NCI-H1417 (cell line): Measurements from ENCODE around the gene RADIL.

Source experiments
- DNase-seq, 3 experiments: peaks; one replicate each; lab custom pipeline; 2025; lab: John Stamatoyannopoulos, UW

RADIL gene

GRCh38 chr7:4831723-4832495 lies 51.6 kb downstream of the RADIL start:
- no peak for DNase-seq

GRCh38 chr7:4830176-4830575 lies 53.3 kb downstream of the RADIL start:
- peak; percentile 10 to 63 (median 33) for DNase-seq

GRCh38 chr7:4828720-4829383 lies 54.7 kb downstream of the RADIL start:
- no peak for DNase-seq

- no peak for DNase-seq
These were observed 58.4 kb downstream of the RADIL start for GRCh38 chr7:4825081-4825480.

- no peak for DNase-seq
These were observed 59.3 kb downstream of the RADIL start for GRCh38 chr7:4824120-4824775.

- DNase-seq = no peak
These were observed 59.9 kb downstream of the RADIL start for GRCh38 chr7:4823441-4824119.

- no peak for DNase-seq
These were observed 60.8 kb downstream of the RADIL start for GRCh38 chr7:4822677-4823076.

- DNase-seq = peak in 1 of 3 experiments; percentile 21
These were observed 62.5 kb downstream of the RADIL start for GRCh38 chr7:4820967-4821471.

GRCh38 chr7:4820405-4820966 lies 63.0 kb downstream of the RADIL start:
- no peak for DNase-seq

- no peak for DNase-seq
These were observed 63.7 kb downstream of the RADIL start for GRCh38 chr7:4819560-4820404.

- DNase-seq = no peak
These were observed 65.3 kb downstream of the RADIL start for GRCh38 chr7:4818000-4818794.

GRCh38 chr7:4817178-4817901 lies 66.2 kb downstream of the RADIL start:
- no peak for DNase-seq

- no peak for DNase-seq
These were observed 67.0 kb downstream of the RADIL start for GRCh38 chr7:4816419-4817080.

GRCh38 chr7:4815609-4816418 lies 67.7 kb downstream of the RADIL start:
- DNase-seq = no peak

- DNase-seq = no peak
These were observed 68.4 kb downstream of the RADIL start for GRCh38 chr7:4815121-4815520.

- no peak for DNase-seq
These were observed 69.1 kb downstream of the RADIL start for GRCh38 chr7:4814433-4814832.

- no peak for DNase-seq
These were observed 73.8 kb downstream of the RADIL start for GRCh38 chr7:4809666-4810065.

GRCh38 chr7:4809091-4809591 lies 74.4 kb downstream of the RADIL start:
- no peak for DNase-seq
